Liver (tissue), 9 donors: ENCODE results near the gene HPCAL1. TPM values are rescaled to one million over a fixed set of nuclear protein-coding genes. Genes with fewer than 3 reads are reported as not detected.

ENCODE experiments used
- DNase-seq: peaks from one replicate; pipeline ENCODE4 v3.0.0-alpha.2; 2017; ENCODE audit warnings: low spot score
- H3K27ac ChIP-seq, 2 donors: one replicate each; pipeline ENCODE4 v1.7.0; 2013; ENCODE audit warnings: inconsistent platforms in 2 of 2, low read length in 2 of 2, control low read depth in 1 of 2, low read depth in 1 of 2, mild to moderate bottlenecking in 1 of 2
- H3K27me3 ChIP-seq, 4 donors: one replicate each; pipeline versions ENCODE4 v1.6.1 to v1.7.0; 2013; ENCODE audit warnings: low read length in 3 of 4, inconsistent platforms in 1 of 4, mild to moderate bottlenecking in 1 of 4, moderate library complexity in 1 of 4; ENCODE audit not compliant: control insufficient read depth in 4 of 4, insufficient read depth in 4 of 4
- H3K36me3 ChIP-seq, 4 donors: one replicate each; pipeline versions ENCODE4 v1.6.1 to v1.7.0; 2013; ENCODE audit warnings: low read length in 3 of 4, mild to moderate bottlenecking in 3 of 4, low read depth in 1 of 4, moderate library complexity in 1 of 4; ENCODE audit not compliant: control insufficient read depth in 4 of 4, insufficient read depth in 3 of 4
- H3K4me1 ChIP-seq, 4 donors: one replicate each; pipeline versions ENCODE4 v1.6.1 to v1.7.0; 2013; ENCODE audit warnings: low read length in 3 of 4, mild to moderate bottlenecking in 3 of 4, moderate library complexity in 1 of 4; ENCODE audit not compliant: control insufficient read depth in 4 of 4, insufficient read depth in 4 of 4
- H3K4me3 ChIP-seq, 3 donors: one replicate each; pipeline versions ENCODE4 v1.6.1 to v1.7.0; 2013; ENCODE audit warnings: low read length in 3 of 3, control low read depth in 1 of 3, low read depth in 1 of 3, mild to moderate bottlenecking in 1 of 3
- H3K9ac ChIP-seq, 2 donors: one replicate each; pipeline ENCODE4 v1.7.0; 2013; ENCODE audit warnings: low read length in 2 of 2, mild to moderate bottlenecking in 2 of 2, moderate library complexity in 2 of 2, control low read depth in 1 of 2, low read depth in 1 of 2
- H3K9me3 ChIP-seq, 4 donors: one replicate each; pipeline versions ENCODE4 v1.6.1 to v1.7.0; 2013; ENCODE audit warnings: low read length in 3 of 4; ENCODE audit not compliant: control insufficient read depth in 4 of 4
- CTCF ChIP-seq: fragments of 150-350 bp; IDR thresholded peaks from 2 replicates; pipeline ENCODE4 v1.5.1; 2017; ENCODE audit warnings: improper control_type of control experiment, low read depth, low read length; ENCODE audit not compliant: missing input control
- EGR1 ChIP-seq, 2 donors: IDR thresholded peaks; 2 replicates each; pipeline ENCODE4 v1.6.1; 2016 to 2018; ENCODE audit warnings: antibody characterized with exemption in 2 of 2, low read depth in 2 of 2
- FOXA1 ChIP-seq: IDR thresholded peaks from 2 replicates; pipeline ENCODE4 v1.6.1; 2016; ENCODE audit warnings: antibody characterized with exemption
- FOXA2 ChIP-seq: IDR thresholded peaks from 2 replicates; pipeline ENCODE4 v1.6.1; 2016; ENCODE audit warnings: antibody characterized with exemption
- GABPA ChIP-seq, 2 donors: IDR thresholded peaks in 1 of 2; conservative IDR thresholded peaks in 1 of 2; 2 replicates each; pipeline ENCODE4 v1.6.1; 2016; ENCODE audit warnings: antibody characterized with exemption in 2 of 2, mild to moderate bottlenecking in 1 of 2, moderate library complexity in 1 of 2
- HNF4A ChIP-seq, 2 donors: conservative IDR thresholded peaks; 2 replicates each; pipeline ENCODE4 v1.6.1; 2016; ENCODE audit warnings: antibody characterized with exemption in 2 of 2, mild to moderate bottlenecking in 2 of 2
- JUND ChIP-seq, 2 donors: IDR thresholded peaks; 2 replicates each; pipeline ENCODE4 v1.6.1; 2016; ENCODE audit warnings: antibody characterized with exemption in 2 of 2
- NR2F2 ChIP-seq: IDR thresholded peaks from 2 replicates; pipeline ENCODE4 v1.6.1; 2016; ENCODE audit warnings: antibody characterized with exemption
- RAD21 ChIP-seq, 2 donors: IDR thresholded peaks; 2 replicates each; pipeline ENCODE4 v1.6.1; 2016; ENCODE audit warnings: antibody characterized with exemption in 2 of 2, mild to moderate bottlenecking in 2 of 2
- REST ChIP-seq: IDR thresholded peaks from 2 replicates; pipeline ENCODE4 v1.6.1; 2016; ENCODE audit warnings: antibody characterized with exemption, mild to moderate bottlenecking
- RXRA ChIP-seq, 2 donors: IDR thresholded peaks; 2 replicates each; pipeline ENCODE4 v1.6.1; 2017 to 2018; ENCODE audit warnings: antibody characterized with exemption in 2 of 2, mild to moderate bottlenecking in 1 of 2
- SP1 ChIP-seq: IDR thresholded peaks from 2 replicates; pipeline ENCODE4 v1.6.1; 2018; ENCODE audit warnings: antibody characterized with exemption, mild to moderate bottlenecking
- TAF1 ChIP-seq: conservative IDR thresholded peaks from 2 replicates; pipeline ENCODE4 v1.6.1; 2016; ENCODE audit warnings: antibody characterized with exemption, mild to moderate bottlenecking
- YY1 ChIP-seq: IDR thresholded peaks from 2 replicates; pipeline ENCODE4 v1.6.1; 2016; ENCODE audit warnings: antibody characterized with exemption, mild to moderate bottlenecking
- WGBS: extraction: QIAGEN DNeasy Blood & Tissue Kit; methylation state at CpG from one replicate; pipeline ENCODE4 v1.1.7; 2013; 5-methylcytosine and 5-hydroxymethylcytosine counted together
- polyA plus RNA-seq, 2 donors: library from polyadenylated mRNA; stranded (reverse) in 1 of 2; unstranded in 1 of 2; fragments of 200-250 nt in 1 of 2; fragments of >200 nt in 1 of 2; fragmentation: Nextera tagmentation in 1 of 2; extraction: Ambion mirVana in 1 of 2; gene quantifications; one replicate each; pipeline versions ENCODE4 v1.2.1 to v1.2.3, GENCODE V29; 2013 to 2015
- total RNA-seq, 2 donors: library from RNA; depleted of rRNA; stranded (reverse); fragments of >200 nt; gene quantifications; one replicate each; pipeline ENCODE4 v1.2.3, GENCODE V29; 2014
- TF ChIP-seq, protein P1 (sequence below): IDR thresholded peaks from 2 replicates; pipeline ENCODE4 v1.6.1; 2016; ENCODE audit warnings: antibody characterized with exemption
- TF ChIP-seq, protein P2 (sequence below): IDR thresholded peaks from 2 replicates; pipeline ENCODE4 v1.6.1; 2016; ENCODE audit warnings: antibody characterized with exemption
- TF ChIP-seq, protein P3 (sequence below): IDR thresholded peaks from 2 replicates; pipeline ENCODE4 v1.6.1; 2016; ENCODE audit warnings: antibody characterized with exemption
- donor health status: healthy.
- donor health status: healthy.
- donor health status: healthy.
- donor health status: healthy.
- donor health status: healthy.

HPCAL1 gene
- total and polyA plus RNA-seq, 4 donors, result 17.3 to 27.9 (median 22.9) TPM

GRCh38 chr2:10433947-10434885 is 131.5 kb downstream of the HPCAL1 start:
- Histone ChIP-seq H3K27me3 (no peaks in the 10 kb centered on the region), H3K27ac (no peak overlapping the region), H3K4me1 (peaks cover 0 to 3% (median under 1%) of the 10 kb centered on the region in 4 donors), H3K36me3 (no peaks in the 10 kb centered on the region), H3K9ac (no peak overlapping the region), H3K9me3 (no peaks in the 10 kb centered on the region), H3K4me3 (no peak overlapping the region)
- TF ChIP-seq FOXA2 (no peak), RXRA (IDR thresholded peaks at IDR 0.05) (no peak), REST (no peak), EGR1 (IDR thresholded peaks at IDR 0.05; ENCODE audit: low read depth in 2 of 2) (no peak), GABPA (IDR thresholded peaks at IDR 0.05 in 1 of 2, conservative IDR thresholded peaks at IDR 0.05 in 1 of 2) (no peak), NR2F2 (no peak), SP1 (no peak), TAF1 (no peak), YY1 (no peak), RAD21 (IDR thresholded peaks at IDR 0.05) (no peak), FOXA1 (no peak), CTCF (no peak)
- TF ChIP-seq, protein P1, sequence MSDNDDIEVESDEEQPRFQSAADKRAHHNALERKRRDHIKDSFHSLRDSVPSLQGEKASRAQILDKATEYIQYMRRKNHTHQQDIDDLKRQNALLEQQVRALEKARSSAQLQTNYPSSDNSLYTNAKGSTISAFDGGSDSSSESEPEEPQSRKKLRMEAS, result no peak
- 78% methylated on average over 19 of the region's 19 CpGs for WGBS
- DNase-seq, result no peak

DNA sequence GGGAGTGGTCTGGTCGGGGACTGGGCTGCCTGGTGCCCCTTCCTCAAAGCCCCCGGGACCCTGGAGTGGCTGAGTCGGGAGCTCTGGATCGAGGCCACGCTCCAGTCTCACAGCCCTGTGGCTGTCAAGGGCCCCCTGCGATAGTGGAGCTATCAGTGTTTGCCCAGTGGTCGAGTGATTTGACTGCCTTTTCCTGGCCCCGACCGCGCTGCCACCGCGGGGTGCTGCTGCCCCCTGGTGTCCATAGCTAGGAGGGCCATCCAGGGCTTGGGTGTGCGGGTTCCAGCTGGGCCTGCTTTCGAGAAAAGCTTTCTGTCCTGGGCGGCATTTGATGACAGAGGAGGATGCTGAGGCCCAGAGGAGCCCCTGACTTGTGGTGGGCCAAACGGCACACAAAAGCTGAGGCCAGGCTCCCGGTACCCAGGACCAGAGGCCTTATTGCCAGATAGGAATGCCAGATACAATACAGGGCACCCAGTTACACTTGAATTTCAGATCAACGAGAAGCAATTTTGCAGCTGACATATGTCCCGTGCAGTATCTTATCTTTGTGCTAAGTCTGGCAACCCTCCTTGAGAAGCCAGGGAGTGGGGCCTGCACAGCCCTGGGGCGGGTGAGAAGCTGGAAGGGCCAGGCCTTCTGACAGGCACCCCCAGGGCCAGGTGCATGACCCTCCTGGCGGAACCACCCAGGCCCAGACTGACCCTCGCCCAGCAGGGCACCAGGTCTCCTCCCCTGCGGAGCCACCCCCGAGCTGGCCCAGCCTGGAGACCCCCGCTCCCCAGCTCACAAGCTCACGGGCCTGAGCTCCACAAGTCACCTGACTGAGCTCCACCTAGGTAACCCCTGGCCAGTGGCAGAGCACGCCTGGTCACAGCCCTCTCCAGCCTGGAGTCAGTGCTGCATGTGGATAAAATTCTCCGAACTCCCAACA is 132.4 kb downstream of the HPCAL1 start:
- DNase-seq, result peak; percentile 90
- Histone ChIP-seq H3K4me3 (no peak overlapping the region), H3K36me3 (peaks cover 2 to 4% (median 3%) of the 10 kb centered on the region in 4 donors), H3K9me3 (no peaks in the 10 kb centered on the region), H3K27me3 (no peaks in the 10 kb centered on the region), H3K9ac (no peak overlapping the region), H3K4me1 (peaks cover 0 to 5% (median 2%) of the 10 kb centered on the region in 4 donors), H3K27ac (no peak overlapping the region)
- 41% methylated on average over 28 of the region's 28 CpGs for WGBS
- TF ChIP-seq NR2F2 (no peak), HNF4A (conservative IDR thresholded peaks at IDR 0.05) (no peak), JUND (IDR thresholded peaks at IDR 0.05) (no peak), YY1 (no peak), RAD21 (IDR thresholded peaks at IDR 0.05) (peak; percentile 96 to 99), CTCF (peak; percentile 98), FOXA1 (no peak)
- TF ChIP-seq, protein P2, sequence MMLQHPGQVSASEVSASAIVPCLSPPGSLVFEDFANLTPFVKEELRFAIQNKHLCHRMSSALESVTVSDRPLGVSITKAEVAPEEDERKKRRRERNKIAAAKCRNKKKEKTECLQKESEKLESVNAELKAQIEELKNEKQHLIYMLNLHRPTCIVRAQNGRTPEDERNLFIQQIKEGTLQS, result no peak
- TF ChIP-seq, protein P3, sequence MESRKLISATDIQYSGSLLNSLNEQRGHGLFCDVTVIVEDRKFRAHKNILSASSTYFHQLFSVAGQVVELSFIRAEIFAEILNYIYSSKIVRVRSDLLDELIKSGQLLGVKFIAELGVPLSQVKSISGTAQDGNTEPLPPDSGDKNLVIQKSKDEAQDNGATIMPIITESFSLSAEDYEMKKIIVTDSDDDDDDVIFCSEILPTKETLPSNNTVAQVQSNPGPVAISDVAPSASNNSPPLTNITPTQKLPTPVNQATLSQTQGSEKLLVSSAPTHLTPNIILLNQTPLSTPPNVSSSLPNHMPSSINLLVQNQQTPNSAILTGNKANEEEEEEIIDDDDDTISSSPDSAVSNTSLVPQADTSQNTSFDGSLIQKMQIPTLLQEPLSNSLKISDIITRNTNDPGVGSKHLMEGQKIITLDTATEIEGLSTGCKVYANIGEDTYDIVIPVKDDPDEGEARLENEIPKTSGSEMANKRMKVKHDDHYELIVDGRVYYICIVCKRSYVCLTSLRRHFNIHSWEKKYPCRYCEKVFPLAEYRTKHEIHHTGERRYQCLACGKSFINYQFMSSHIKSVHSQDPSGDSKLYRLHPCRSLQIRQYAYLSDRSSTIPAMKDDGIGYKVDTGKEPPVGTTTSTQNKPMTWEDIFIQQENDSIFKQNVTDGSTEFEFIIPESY, result no peak
